KMS-11 (cell line): ENCODE results near the gene MSH3.
A peak's percentile ranks its signal among the peaks of the same experiment; 100 is the strongest.

Source experiments
- H2AFZ ChIP-seq: fragments of 200-600 bp; sonication (generic); 2 replicates; pipeline ENCODE4 v1.6.1; 2016; ENCODE audit warnings: antibody characterized with exemption, mixed run types, low read depth
- H3K27ac ChIP-seq: fragments of 200-600 bp; sonication (generic); 2 replicates; pipeline ENCODE4 v1.6.1; 2016; ENCODE audit warnings: mild to moderate bottlenecking, mixed run types
- H3K27me3 ChIP-seq: fragments of 200-600 bp; sonication (generic); 2 replicates; pipeline ENCODE4 v1.6.1; 2017; ENCODE audit warnings: mild to moderate bottlenecking, low read depth, mixed run types, moderate library complexity; ENCODE audit not compliant: insufficient read depth
- H3K36me3 ChIP-seq: fragments of 200-600 bp; sonication (generic); 2 replicates; pipeline ENCODE4 v1.6.1; 2017; ENCODE audit warnings: mild to moderate bottlenecking, mixed run types; ENCODE audit not compliant: insufficient read depth
- H3K4me1 ChIP-seq: fragments of 200-600 bp; sonication (generic); 2 replicates; pipeline ENCODE4 v1.6.1; 2016; ENCODE audit warnings: mild to moderate bottlenecking, low read depth, mixed run types; ENCODE audit not compliant: poor library complexity, severe bottlenecking
- H3K4me2 ChIP-seq: fragments of 200-600 bp; sonication (generic); 2 replicates; pipeline ENCODE4 v1.7.0; 2016; ENCODE audit warnings: mild to moderate bottlenecking, mixed run types
- H3K4me3 ChIP-seq: fragments of 200-600 bp; sonication (generic); IDR thresholded peaks from 2 replicates; pipeline ENCODE4 v1.6.1; 2017; ENCODE audit warnings: low read depth, low read length, mixed read lengths; ENCODE audit not compliant: insufficient read depth
- H3K79me2 ChIP-seq: fragments of 200-600 bp; sonication (generic); 2 replicates; pipeline ENCODE4 v1.6.1; 2016; ENCODE audit warnings: low read depth, mixed run types; ENCODE audit not compliant: insufficient read depth
- H3K9ac ChIP-seq: fragments of 200-600 bp; sonication (generic); 2 replicates; pipeline ENCODE4 v1.6.1; 2016; ENCODE audit warnings: mild to moderate bottlenecking, mixed run types
- H4K20me1 ChIP-seq: fragments of 200-600 bp; sonication (generic); 2 replicates; pipeline ENCODE4 v1.6.1; 2016; ENCODE audit warnings: mild to moderate bottlenecking, mixed run types; ENCODE audit not compliant: insufficient read depth
- CTCF ChIP-seq: fragments of 200-600 bp; sonication (generic); conservative IDR thresholded peaks from 2 replicates; pipeline ENCODE4 v1.6.1; 2017; ENCODE audit warnings: low read depth, mild to moderate bottlenecking, antibody characterized with exemption, low read length, moderate library complexity, mixed read lengths

The MSH3 gene

GRCh38 chr5:80654391-80655230, at the start of gene MSH3, which contains the start of gene DHFR:
Gene MSH3, plus strand, starts transcription at chr5:80654652. Its CDS starts 76 bp downstream, at chr5:80654728.
Gene DHFR, minus strand, starts transcription at chr5:80654983. Its CDS starts 494 bp downstream, at chr5:80654489.
- Histone ChIP-seq H4K20me1 (no peaks in the 10 kb centered on the region), H2AFZ (peak within 1 kb of the TSS; percentile 52), H3K27ac (peak within 1 kb of the TSS; percentile 94), H3K79me2 (peaks cover 27% of the 10 kb centered on the region), H3K36me3 (peaks cover 9% of the 10 kb centered on the region; the same call in 1 of the 2 replicates), H3K4me3 (no peak within 1 kb of the TSS), H3K4me2 (peak within 1 kb of the TSS; percentile 91), H3K4me1 (peaks cover 19% of the 10 kb centered on the region), H3K27me3 (no peaks in the 10 kb centered on the region), H3K9ac (peak within 1 kb of the TSS; percentile 91)
- peak; percentile 37; the same call in 1 of the 2 replicates for TF ChIP-seq CTCF

DNA sequence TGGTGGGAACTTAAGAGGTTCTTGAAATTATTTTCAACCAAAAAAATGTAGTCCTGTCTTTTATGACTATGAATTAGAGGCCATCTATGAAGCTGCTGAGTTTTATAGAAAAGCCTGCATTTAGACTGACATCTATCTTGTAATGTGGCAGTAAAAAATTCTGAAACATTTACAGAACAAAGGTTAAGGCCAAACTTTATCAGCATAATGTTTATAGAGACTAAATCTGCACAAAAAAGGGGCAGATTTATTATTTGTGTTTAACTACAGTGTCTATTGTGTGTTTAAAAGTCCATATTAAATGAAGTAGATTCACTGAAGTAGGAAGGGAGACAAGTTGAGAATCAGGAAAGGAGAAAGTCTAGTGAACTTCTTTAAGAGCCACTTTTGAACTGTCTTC, 47.1 kb upstream of the MSH3 start:
- H3K4me1 ChIP-seq: peaks cover 6% of the 10 kb centered on the region
- H3K4me3 ChIP-seq: no peak overlapping the region
- H3K9ac ChIP-seq: no peak overlapping the region
- no peak overlapping the region for H3K27ac ChIP-seq
- H3K4me2 ChIP-seq: no peak overlapping the region
- H4K20me1 ChIP-seq: no peaks in the 10 kb centered on the region
- no peaks in the 10 kb centered on the region for H3K79me2 ChIP-seq
- H2AFZ ChIP-seq: no peak overlapping the region
- H3K27me3 ChIP-seq: no peaks in the 10 kb centered on the region
- no peak for TF ChIP-seq CTCF
- H3K36me3 ChIP-seq: no peaks in the 10 kb centered on the region

- Histone ChIP-seq H3K27ac (no peak overlapping the region), H3K4me3 (no peak overlapping the region), H3K27me3 (no peaks in the 10 kb centered on the region), H3K79me2 (no peaks in the 10 kb centered on the region), H3K4me2 (no peak overlapping the region), H4K20me1 (no peaks in the 10 kb centered on the region), H3K4me1 (peaks cover 6% of the 10 kb centered on the region), H3K9ac (no peak overlapping the region), H2AFZ (no peak overlapping the region), H3K36me3 (no peaks in the 10 kb centered on the region)
- TF ChIP-seq CTCF: no peak
Measured at GRCh38 chr5:80607832-80608231, 46.6 kb upstream of the MSH3 start.

DNA sequence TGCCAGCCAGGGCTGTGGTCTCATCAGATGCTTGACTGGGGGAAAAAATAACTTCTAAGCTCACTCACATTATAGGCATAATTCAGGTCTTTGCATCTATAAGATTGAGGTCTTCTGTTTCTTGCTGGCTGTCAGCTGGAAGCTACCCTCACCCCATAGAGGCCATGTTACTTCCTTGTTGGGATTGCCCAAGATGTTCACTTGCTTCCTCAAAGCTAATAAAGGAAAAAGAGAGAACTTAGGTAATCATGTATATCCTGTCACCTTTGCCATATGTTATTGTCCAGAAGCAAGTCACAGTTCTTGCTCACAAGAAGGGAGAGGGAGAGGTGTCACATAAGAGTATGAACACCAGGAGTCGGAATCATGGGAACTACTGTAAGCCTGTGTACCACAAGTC, 45.7 kb upstream of the MSH3 start:
- H4K20me1 ChIP-seq: no peaks in the 10 kb centered on the region
- H3K9ac ChIP-seq: no peak overlapping the region
- no peak overlapping the region for H2AFZ ChIP-seq
- H3K4me1 ChIP-seq: peaks cover 6% of the 10 kb centered on the region
- H3K36me3 ChIP-seq: no peaks in the 10 kb centered on the region
- no peak overlapping the region for H3K27ac ChIP-seq
- no peak overlapping the region for H3K4me3 ChIP-seq
- H3K27me3 ChIP-seq: no peaks in the 10 kb centered on the region
- no peak for TF ChIP-seq CTCF
- H3K4me2 ChIP-seq: no peak overlapping the region
- H3K79me2 ChIP-seq: no peaks in the 10 kb centered on the region
